GM15510 (cell line): ENCODE data around the gene SHC4.

ENCODE experiments used
- POLR2A ChIP-seq: IDR thresholded peaks from 3 replicates; pipeline ENCODE4 v1.6.1; 2011; ENCODE audit warnings: borderline replicate concordance; ENCODE audit not compliant: insufficient read length; ENCODE audit errors: extremely low read depth

Gene SHC4

GRCh38 chr15:48963524-48964113 lies at the start of gene SHC4:
Gene SHC4, minus strand, starts transcription at chr15:48963919. Its CDS starts 904 bp downstream, at chr15:48963015.
- TF ChIP-seq POLR2A = no peak

DNA sequence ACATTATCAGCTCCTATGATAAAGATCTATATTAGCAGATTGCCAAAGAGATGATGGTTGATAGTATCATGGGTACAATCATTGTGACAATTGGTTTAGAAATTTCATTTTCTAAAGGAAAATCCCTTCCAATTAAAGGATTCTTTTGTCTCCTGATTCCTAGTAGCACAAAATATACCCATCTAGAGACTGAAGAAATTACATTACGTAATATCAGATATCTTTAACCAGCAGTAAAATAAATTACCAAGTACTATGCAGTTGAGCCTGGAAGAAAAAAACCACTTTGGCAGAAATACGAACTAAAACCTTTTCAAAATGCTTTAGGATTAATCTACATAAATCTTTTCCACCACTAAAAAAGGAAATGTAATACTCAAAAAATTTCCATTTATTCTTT lies 35.6 kb upstream of the SHC4 start:
- TF ChIP-seq POLR2A = no peak

- no peak for TF ChIP-seq POLR2A
These were observed 32.6 kb upstream of the SHC4 start for GRCh38 chr15:48996276-48996675.

GRCh38 chr15:48993380-48993779 lies 29.7 kb upstream of the SHC4 start:
- TF ChIP-seq POLR2A = no peak

DNA sequence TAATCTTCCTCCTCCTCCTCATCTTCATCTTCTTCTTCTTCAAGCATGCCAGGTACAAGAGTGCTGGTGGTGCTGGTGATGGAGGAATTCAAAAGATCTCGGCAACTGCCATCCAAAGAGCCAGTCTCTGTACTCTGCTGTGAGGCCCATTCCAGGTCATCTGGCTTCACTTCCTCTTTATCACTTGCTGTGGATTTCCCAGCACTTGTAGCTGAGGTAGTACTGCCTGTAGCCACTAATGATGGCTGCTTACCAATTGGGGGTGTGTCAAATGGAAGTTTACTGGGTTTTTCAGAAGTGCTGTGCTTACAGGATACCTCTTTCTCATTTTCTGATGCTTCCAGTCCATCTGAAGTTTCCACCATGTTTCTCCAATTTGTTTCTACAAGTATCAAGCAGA lies 28.8 kb upstream of the SHC4 start:
- no peak for TF ChIP-seq POLR2A

GRCh38 chr15:48992096-48992495 lies 28.4 kb upstream of the SHC4 start:
- TF ChIP-seq POLR2A = no peak

- no peak for TF ChIP-seq POLR2A
These were observed 25.5 kb upstream of the SHC4 start for GRCh38 chr15:48989170-48989569.

DNA sequence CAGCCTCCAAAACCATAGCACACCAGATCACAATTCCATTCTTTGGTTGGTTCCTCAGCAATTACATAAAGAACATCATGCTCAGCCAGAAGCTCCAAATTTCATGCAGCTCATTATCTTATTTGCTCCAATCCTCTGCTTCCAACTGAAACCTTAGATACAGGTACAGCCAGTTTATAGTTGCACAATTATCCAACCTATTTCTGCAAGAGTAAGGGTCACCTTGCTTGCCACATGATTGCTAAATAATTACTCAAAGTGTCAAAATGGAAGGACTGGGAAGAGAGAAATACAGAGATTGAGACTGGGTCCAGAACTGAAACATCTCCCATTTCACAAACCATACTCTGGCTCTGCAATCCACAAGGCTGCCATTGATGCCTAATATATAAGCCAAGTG lies 23.4 kb upstream of the SHC4 start:
- TF ChIP-seq POLR2A = no peak

- no peak for TF ChIP-seq POLR2A
These were observed 22.5 kb upstream of the SHC4 start for GRCh38 chr15:48986240-48986639.

DNA sequence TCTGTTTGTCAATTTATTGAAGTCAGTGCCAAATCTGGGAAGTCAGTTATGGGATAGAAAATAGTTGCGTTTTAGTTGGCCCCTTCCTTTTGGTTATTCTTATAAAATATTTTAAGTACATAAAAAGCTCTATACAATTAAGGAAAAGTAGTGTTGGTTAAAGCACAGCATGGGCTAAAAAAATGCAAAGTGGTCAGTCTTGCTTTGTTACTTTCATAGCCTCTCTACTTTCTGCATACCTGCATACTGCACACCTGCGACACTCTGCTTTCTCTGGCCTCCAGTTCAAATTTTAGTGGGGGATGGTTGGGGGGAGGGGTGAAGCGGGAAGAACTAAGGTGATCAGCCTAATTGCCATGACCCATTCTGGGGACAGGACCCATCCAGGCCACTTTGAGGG lies 21.8 kb upstream of the SHC4 start:
- no peak for TF ChIP-seq POLR2A

DNA sequence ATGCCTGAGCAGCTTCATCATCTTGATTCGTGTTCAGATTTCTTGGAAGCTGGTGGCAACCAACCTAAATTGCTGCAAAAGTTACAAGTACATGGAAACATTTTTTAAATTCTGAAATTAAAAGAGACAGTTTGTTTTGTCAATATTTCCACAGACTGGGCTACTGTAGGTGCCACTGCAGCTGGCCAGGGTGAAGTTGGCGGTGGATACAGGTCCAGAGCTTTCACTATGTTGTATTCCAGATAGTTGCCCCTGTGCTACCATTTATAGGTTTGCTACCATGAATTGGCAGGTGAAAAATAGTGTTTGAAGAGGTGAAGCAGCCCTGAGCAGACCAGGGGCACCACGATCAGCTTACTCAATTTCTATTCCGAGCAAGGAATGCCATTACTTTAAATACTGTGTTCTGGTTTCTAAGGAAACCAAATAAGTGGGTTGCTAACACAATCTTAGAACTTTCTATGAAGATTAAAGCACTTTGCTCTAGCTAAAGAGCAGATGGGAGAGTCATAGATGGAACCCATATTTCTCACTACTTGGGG lies 21.2 kb upstream of the SHC4 start:
- no peak for TF ChIP-seq POLR2A

DNA sequence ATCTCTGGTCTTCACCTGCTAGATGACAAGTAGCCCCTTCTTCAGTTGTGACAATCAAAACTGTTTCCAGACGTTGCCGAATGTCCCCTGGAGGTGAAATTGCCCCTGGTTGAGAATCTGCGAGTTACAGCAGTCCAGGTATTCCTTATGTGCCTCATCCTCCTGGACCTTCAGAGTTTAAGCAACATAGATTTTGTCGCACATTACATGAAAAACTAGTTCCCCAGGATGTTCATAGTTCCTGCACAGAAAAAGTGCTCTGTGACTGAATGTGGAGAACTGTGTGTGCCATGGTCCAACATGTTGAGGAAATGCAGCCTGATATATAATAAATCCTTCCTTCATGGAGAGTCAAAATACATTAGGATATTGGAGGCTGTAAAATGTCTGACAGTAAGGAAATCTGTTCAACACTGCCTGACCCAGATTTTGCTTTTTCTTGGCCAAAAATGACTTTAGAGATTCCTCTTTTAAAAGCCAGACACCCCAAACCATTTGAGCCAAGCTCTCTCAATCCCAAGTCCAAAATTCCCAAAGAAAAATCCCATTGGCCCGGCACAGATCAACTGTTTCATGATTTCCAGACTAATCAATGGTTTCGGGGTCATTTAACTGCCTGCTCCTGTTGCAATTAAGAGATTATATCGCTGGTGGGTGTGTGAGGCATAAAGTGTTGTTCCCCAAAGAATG lies 20.4 kb upstream of the SHC4 start:
- TF ChIP-seq POLR2A = no peak

DNA sequence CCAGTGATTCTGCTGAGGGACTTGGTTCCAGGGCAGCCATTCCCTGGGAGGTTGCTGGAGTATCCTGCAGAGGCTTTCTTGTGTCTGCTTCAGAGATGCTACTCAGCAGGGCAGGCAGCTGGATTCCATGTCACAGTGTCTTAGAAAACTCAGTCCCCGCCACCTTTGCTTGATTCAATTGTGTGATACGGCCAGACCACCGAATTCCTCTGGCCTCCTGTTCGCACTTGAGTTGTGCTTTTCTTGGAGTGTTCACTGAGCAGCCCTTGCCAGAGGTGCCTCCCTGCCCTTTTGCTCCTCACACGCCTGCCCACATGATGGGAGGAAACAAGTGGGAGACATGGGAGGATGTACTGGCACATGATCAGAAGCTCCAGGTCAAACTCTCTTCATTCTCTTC lies 19.6 kb upstream of the SHC4 start:
- no peak for TF ChIP-seq POLR2A

GRCh38 chr15:48981941-48982340 lies 18.2 kb upstream of the SHC4 start:
- no peak for TF ChIP-seq POLR2A

DNA sequence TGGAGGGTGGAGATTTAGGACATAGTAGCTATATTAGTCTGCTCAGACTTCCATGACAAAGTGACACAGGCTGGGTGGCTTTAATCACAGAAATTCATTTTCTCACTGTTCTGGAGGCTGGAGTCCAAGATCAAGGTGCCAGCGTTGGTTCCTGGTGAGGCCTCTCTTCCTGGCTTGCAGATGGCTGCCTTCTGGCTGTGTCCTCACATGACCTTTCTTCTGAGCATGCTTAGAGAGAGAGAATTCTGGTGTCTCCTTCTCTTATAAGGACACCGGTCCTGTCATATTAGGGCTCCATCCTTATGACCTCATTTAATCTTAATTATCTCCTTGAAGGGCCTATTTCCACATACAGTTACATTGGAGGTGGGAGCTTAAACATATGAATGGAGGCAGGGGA lies 14.9 kb upstream of the SHC4 start:
- TF ChIP-seq POLR2A = no peak

DNA sequence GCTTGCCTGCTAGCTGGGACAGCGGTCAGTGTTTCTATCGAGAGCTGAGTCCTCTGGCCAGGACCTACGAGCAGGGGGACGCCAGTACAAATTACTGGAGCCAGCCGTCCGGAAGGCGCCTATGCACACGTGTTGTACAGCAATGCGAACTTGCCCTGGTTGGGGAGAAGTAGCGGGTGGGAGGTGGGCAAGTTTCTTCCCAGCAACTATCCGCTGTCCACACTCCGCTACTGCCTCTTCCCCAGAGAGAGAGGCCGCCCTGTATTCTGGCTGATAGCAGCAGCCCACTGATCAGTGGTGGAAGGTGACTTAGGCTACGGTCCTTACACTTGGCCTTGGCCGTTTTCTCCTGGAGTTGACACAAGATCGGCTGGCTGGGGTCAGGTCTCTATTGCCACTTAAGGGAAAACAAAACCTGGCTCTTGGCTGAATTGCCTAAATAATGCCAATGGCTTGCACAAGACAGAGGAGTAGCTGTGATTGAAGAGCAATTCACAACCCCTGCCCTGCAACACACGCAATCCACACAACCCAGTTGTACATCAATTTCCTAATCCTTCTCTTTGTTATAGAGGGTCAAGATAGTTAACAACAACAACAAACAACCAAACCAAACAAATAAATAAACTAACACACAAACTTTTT lies 12.8 kb upstream of the SHC4 start:
- TF ChIP-seq POLR2A = no peak
